NT2/D1 (cell line): ENCODE measurements around the gene AP5B1.

ENCODE experiments used
- SUZ12 ChIP-seq: IDR thresholded peaks from 2 replicates; pipeline ENCODE4 v1.6.1; 2011; ENCODE audit not compliant: insufficient read length, insufficient read depth; ENCODE audit errors: extremely low read depth
- YY1 ChIP-seq: IDR thresholded peaks from 2 replicates; pipeline ENCODE4 v1.6.1; 2011; ENCODE audit not compliant: insufficient read length, insufficient read depth
- ZNF274 ChIP-seq: IDR thresholded peaks from 2 replicates; pipeline ENCODE4 v1.6.1; 2011; ENCODE audit warnings: mild to moderate bottlenecking, low read depth, low read length

DNA sequence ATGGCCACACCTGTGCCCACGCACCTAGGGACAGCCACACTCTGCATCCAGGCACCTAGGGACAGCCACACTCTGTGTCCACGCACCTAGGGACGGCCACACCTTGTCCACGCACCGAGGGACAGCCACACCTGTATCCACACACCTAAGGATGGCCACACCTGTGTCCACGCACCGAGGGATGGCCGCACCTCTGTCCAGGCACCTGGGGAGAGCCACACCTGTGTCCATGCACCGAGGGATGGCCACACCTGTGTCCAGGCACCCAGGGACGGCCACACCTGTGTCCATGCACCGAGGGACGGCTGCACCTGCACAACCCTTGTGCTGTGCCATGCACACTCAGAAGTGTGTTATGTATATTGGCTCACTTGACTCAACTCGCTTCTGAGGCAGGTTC is 16.9 kb upstream of the AP5B1 start:
- TF ChIP-seq SUZ12 = no peak
- no peak for TF ChIP-seq YY1
- no peak for TF ChIP-seq ZNF274
